ENCODE measurements around the gene C8A.
A peak's percentile ranks its signal among the peaks of the same experiment; 100 is the strongest.

C8A gene

DNA sequence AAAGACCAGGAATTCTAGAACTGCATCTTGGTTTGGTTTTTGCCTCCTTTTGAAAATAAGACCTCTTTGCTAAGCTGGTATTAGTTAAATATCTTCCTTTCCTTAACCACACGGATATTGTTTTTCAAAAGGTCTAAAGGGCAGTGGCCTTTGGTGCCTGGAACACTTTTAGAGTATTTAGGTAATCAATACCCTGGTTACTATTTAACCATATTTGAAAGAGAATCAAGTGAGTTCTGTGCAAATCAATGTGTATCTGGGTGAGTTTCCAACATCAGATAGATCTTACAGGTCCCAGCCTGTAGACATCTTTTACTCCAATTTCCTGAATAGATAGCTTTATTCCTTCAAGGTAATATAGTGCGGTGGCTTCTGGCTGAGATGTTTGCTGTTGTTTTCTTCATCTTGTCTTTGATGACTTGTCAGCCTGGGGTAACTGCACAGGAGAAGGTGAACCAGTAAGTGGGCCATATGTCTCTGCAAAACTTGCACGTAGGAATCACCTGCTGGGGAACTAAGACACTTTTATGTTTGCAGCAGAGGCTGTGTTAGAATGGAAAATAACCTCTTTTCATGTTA is at the start of gene C8A:
Gene C8A, plus strand, starts transcription at position 277 of the 579 bp plus-strand sequence. Its CDS starts 105 bp downstream, at position 382.
- no peak for DNase-seq (ENCODE audit: low read depth in 2 of 2)

DNA sequence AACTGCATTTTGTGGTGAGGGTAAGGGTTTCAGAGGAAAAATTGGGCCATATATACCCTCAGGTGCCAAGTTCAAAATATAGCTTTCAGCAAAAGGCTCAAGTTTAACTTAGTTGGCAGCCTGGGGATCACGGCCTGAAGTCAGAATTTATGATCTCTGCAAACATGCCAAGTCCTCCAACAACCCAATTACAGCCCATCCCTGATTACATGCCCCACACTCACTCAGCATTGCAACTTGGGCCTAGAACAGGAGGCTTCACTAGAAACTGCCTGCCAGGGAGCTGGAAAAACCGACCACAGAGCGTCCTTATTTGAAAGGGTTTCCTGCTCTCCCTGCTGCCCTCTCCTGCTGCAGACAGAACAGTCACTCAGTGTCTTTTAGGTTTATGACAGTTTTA is 47.8 kb upstream of the C8A start:
- no peak for DNase-seq (ENCODE audit: low read depth in 2 of 2)

DNA sequence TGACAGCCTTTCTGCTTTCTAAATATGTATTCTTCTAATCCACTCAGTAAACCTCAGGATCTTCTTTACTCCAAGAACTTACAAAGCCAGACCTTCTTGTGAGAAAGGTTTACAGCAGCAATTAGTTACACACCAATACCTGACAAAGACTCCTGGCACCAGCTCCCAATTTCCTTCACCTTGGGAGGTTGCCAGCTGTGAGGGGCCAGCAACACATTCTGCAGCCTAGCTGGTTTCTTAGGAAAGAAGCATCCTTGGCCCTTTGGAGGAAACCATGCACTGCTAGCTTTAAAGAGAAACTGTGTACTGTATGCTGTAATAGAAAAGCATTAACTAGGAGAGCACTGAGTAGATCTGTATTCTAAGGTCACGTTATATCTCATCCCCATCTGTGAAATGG is 46.2 kb upstream of the C8A start:
- DNase-seq (ENCODE audit: low read depth in 2 of 2): no peak

DNA sequence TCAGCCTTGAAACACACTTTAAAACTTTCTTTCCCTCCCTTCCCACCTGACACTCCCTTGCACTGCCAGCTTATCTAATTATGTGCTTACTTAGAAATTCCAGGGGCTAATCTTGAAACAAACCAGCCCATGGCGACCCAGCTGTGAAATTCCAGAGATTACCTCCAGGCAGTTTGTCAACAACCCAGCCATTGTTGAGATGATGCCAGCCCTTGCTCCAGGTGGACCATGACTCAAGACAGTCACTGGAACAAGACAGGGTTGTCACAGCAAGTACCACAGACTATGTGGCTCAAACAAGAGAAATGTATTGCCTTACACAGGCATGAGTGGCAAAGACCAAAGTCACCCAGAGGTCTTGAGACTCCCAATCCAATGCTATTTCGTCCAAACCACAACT is 43.3 kb upstream of the C8A start:
- no peak for DNase-seq (ENCODE audit: low read depth in 2 of 2)

DNA sequence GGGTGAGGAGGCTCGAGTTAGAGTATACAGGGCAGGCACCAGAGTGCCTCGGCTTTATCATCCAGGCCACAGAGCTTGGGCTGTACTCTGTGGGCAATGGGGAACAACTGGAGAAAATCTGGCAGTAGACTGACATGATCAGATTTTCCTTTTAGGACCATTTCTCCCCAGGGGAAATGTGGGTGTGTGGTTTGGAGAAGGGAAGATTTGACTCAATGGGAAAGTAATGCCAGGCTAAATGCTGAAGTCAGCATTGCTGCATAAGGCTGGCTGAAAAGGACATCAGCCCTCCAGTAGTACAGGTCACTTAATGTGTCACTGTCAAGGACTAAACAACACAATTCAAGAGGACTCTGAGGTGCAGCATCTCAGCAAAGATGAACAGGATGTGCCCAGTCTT is 40.4 kb upstream of the C8A start:
- no peak for DNase-seq (ENCODE audit: low read depth in 2 of 2)

DNA sequence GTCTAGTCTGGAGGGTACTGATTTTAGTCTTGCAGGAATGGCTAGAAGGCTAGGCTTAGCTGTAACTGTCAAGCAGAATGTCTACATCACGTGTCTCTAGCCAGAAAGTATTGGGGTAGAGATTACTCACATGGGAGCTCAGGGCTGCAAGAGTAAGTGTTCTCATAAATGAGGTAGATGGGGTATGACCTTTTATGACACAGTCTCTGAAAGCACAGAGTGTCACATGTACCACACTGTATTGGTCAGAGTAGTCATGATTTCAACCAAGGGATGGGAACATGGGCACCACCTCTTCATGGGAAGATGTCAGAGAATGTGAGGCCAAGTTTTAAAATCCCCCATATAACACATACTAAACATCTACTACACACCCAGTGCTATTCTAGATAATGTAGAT is 38.3 kb upstream of the C8A start:
- DNase-seq (ENCODE audit: low read depth in 2 of 2): no peak

DNA sequence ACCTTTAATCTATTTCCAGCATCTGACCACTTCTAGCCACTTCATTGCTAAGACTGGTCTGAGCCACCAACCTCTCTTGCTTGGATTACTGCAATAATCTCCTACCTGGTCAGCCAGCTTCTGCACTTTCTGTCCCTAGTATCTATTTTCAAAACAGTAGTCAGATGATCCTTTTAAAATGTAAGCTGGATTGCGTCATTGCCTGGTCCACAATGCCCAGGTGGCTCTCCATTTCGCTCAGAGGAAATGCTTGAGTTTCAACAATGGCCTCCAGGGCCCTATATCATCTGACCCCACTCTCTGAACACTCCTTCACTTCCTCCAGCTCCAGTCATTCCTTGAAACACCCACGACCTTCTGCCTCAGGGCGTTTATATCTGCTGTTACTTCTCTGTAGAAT is 37.7 kb upstream of the C8A start:
- DNase-seq (ENCODE audit: low read depth in 2 of 2): no peak

DNA sequence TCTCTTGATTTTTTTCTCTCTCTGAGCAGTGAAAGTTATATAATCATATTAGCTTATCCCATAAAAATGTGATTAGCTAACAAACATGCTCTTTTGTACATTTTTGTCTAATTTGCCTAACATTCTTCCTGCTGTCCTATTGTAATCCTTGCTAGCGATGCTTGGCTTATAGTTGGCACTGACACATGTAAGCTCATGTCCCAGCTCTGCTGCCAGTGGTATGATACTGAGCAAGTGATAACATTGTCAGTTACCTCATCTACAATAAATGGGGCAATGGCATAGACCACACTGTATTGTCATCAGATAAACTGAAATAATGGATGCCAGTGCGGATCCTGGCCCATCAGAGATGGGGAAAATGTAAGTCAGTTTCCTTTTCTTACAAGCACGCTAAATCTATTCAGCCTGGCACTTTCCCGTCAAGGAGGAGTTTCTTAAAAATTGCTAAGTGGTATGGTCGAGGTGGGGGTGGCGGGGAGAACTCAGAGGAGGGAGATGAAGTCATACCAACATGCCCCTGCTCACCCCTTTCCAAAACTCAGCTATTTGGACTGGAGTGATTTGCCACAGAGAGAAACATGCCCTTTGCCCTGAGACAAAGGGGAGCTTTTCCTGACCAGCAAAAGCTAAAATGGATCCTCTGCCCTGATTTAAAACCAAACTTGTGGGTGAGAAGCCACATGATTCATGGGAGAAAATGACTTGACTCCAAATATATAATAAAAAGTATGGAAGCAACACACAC is 36.7 kb upstream of the C8A start:
- no peak for DNase-seq (ENCODE audit: low read depth in 2 of 2)

DNA sequence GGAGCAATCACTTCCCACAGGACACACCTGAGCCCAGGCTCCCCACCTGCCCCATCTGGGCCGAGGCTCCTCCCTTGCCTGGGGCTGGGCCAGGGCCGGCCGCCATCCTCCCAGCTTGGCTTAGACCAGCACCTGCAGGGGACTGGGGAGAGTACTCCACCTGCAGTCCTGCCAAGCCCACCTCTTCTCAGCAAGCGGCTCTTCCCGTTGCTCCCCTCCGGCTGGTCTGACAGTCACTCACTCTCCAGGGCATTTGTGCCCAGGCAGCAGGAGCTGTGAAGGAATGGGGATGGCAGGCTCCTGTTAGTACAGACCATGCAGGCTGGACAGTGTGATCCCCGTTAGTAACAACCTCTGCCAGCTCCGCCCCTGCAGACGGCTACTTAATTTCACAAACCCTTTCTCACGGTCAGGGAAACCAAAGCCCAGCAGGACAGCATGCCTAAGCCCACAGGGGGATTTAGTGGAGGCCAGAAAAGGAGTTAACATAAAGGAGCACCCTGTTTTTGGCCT is 35.2 kb upstream of the C8A start, which contains the start of gene FYB2:
Gene FYB2, minus strand, starts transcription at position 18 of the 513 bp plus-strand sequence. CDS start 114 bp downstream, outside the sequence.
- DNase-seq (ENCODE audit: low read depth in 2 of 2): no peak

DNA sequence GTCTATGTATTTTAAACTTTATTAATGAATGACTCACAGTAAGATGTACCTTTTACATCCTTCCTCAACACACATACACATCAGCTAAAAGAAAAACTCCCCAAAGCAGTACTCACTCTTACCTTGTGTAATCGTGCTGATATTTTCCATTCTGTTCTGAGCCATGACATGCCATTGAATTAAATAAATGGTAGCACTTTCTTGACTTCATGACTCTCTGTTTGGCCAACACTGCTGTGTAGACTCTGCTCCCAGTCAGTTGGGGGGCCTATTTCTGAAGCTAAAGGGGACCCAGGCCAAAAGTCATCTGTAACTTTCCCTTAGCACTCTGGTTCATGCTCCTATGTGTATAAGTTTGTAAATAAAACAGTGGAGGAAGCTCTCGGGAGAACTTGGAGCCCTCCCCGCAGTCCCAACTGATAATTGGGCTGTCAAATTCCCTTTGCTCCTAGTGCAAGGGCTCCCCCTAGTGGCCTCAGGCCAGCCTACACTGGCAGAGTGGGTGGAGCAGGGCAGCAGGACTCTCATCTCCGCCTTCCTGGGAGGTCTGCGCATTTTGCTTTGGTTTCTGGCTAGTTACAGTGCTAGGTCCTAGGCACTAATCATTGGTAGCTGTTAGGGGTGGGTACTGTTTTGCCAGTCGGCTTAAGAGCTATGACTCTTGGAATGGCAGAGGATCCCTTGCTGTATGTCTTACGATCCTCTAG is 33.7 kb upstream of the C8A start:
- DNase-seq (ENCODE audit: low read depth in 2 of 2): peak; percentile 14 to 36

DNA sequence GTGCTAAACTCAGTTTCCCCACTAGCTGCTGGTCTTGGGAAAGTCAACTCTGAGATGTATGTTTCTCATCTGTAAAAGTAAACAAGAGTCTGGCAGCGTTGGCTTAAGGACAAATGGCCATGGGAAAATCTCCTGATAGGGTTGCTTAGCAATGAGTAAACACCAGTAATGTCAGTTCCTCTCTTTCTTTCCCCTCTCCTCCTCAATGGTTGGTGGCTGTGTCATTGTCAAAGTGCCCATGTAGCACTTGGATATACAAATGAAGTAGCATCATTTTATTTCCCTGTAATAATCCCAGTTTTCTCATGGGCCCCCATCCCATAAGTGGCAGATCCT is 33.2 kb upstream of the C8A start:
- no peak for DNase-seq (ENCODE audit: low read depth in 2 of 2)

DNA sequence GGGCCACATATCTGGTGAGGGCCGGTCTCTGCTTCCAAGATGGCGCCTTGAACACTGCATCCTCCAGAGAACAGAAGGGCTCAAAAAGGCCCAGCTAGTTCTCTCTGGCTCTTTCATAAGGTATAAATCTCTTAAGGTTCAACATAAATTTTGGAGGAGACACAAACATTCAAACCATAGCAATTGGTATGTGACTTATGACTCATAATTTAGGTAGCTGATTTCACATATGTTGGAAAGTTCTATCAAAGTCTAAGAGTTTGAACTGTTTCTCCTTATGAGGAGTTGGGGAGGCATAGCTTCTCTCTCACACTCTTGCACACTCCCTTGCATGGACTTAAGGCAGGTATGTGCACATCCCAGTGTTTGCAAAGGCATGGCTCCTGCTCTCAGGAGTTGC is 30.3 kb upstream of the C8A start:
- DNase-seq (ENCODE audit: low read depth in 2 of 2): no peak

DNA sequence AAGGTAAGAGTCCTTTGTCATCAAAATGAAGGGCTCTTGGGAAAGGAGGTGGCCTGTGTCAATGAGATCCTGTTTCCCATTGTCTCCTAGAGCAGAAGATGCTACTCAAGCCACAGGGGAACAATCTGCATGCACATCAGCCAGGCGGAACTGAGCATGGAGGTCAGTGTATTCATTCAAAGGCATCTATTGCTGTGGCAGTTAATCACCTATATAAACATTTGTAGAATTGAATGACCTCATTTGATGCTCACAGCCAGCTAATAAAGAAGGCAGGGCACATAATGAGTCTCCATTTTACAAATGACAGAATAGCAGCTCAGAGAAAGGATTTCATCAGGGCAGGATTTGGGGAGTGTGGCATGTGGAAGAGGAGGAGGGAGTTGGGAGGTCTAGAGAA is 29.7 kb upstream of the C8A start:
- DNase-seq (ENCODE audit: low read depth in 2 of 2): no peak

DNA sequence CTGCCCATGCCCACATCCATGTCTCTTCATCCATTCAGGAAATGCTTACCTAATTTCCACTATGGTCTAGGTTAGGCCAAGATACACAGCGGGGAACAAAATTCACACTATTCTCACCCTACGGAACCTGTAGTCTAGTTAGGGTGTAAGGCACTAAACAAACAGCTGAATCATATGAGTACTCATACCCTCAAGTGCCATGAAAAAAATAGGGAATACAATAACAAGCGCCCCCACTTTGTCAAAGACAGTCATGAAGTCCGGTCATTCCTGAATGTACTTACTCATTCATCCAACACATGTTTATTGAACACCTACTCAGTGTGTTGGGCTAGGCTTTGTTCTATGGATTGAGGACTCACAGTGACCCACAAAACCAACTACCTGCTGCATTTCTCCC is 29.2 kb upstream of the C8A start:
- no peak for DNase-seq (ENCODE audit: low read depth in 2 of 2)

DNA sequence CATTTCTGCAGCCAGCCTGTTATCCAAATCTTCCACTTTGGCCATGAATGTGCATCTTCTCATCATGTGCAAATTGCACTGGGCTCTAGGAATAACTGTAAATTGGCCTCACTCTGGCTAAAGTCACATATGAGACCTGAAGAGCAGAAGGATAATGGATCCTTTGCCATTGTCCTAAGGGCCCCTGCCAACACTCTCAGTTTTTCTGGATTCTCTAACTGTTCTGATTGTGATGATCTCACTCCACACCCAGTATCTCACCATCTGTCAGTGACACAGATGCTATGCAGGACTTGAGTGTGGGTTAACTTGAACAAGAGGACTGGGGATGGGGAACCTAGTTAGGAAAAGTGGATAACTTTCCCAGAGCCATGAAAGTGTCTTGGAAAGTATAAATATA is 26.9 kb upstream of the C8A start:
- no peak for DNase-seq (ENCODE audit: low read depth in 2 of 2)

DNA sequence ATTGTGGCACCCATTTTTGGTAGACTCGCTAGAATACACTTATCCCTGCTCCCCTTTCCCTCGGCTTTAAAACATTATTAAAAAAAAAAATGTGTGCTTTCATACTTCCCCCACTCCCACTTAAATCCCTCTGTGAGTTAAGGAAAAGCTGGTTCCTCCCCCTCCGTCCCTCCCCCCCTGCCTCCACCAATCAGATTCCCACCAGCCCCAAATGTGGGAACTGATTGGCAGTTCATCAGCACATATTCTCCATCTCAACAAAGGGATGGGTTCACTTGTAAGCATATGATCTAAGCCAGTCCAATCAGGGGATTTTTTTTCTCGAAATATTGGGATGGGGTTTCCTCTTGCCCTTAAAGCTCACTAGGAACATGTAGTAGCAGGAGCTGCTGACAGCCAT is 24.5 kb upstream of the C8A start:
- no peak for DNase-seq (ENCODE audit: low read depth in 2 of 2)

DNA sequence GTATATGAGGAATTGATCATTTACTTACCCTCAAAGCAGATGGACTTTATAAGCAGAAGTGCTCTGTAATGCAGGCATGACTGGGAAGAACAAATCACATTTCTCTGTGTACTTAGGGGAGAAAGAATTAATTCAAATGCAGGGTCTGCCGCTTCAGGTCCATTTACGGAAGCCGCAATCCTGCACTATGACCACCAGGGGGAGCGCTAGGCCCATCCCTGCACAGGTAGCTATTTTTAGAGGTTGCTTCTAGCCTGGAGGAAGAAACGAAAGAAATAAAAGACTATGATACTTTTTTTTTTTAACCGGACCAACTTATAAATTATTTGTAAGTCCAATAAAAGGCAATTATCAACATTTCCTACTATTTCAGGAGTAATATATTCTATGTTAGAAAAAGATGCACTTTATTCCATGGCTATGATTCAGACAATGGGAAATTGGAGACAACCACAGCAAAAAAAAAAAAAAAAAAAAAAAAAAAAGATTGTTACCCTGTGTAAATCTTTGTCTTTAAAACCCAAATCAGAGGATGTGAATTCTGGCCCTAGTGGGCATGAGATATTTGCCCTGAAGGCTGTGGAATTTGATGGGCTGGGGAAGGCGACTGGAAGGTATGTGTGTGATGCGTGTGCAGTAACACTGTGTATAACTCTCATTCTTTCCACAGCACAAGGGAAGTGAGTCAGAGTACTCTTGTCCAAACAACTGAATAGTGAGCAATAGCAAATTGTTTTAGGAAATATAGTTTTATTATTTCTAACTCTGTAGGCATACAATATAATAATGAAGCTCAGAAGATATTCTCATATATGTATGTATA is 22.5 kb upstream of the C8A start:
- DNase-seq (ENCODE audit: low read depth in 2 of 2): peak; percentile 30 to 48

DNA sequence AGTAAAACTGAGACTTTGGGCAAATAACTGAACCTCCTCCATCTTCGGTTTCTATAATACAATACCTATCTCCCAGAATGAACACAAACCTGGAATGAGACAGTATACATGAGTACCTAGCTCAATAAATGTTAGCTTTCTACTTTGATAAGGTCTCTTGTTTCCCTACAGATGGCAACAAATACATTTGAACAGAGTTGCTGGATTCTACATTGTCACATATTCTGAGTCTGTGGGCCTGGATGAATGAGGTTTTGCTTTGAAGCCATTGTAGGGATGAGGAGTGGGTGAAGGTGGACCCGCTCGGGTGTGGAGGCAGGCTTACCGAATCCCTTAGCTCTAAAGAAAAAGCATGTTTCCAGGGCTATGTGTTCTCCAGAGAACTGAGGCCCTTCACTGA is 21.5 kb upstream of the C8A start:
- no peak for DNase-seq (ENCODE audit: low read depth in 2 of 2)

DNA sequence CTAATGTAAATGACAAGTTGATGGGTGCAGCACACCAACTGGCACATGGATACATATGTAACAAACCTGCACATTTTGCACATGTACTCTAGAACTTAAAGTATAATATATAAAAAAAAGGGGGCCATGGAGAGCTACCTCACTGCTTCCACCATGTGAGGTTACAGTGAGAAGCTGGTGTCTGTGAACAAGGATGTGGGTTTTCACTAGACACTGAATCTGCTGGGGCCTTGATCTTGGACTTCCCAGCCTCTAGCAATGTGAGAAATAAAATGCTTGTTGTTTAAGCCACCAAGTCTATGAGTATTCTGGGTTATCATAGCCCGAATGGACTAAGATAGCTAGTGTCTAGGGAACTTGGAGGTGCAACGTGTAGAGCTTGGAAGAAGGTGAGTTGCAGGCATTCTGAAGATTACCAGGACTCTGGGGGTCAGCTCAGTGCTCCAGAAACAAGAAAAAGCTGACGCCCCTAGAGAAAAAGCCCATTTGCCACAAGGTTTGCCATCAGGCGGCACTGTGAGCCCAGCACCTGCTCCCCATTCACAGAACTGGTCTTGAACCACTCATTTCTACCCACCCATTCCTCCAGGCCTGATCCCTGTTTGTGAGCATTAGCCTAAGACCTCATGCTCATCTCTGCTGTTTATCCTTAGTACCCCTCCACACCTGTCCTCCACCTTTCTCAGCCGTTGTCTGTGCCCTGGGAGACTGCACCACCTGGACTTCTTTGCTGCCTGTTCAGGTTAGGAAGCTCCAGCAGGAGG is 20.3 kb upstream of the C8A start:
- no peak for DNase-seq (ENCODE audit: low read depth in 2 of 2)

DNA sequence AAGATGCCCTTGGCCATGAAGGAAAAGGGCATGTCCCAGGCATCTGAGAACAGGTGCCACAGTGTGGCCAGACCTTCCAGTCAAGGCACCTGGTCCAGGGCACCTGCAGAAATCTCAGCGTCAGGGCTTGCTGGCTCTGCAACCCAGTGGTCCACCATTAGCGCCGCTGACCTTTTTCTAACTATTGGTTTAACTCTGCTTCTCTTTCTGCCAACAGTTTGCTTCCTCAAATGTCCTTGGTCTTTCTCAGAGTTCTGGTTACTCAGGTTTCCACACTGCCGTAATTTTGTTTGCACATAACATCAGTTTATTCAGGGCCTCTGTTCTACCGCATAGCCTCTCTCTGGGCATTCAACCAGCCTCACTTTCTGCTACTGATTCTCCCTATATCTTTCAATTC is 18.9 kb upstream of the C8A start:
- no peak for DNase-seq (ENCODE audit: low read depth in 2 of 2)

DNA sequence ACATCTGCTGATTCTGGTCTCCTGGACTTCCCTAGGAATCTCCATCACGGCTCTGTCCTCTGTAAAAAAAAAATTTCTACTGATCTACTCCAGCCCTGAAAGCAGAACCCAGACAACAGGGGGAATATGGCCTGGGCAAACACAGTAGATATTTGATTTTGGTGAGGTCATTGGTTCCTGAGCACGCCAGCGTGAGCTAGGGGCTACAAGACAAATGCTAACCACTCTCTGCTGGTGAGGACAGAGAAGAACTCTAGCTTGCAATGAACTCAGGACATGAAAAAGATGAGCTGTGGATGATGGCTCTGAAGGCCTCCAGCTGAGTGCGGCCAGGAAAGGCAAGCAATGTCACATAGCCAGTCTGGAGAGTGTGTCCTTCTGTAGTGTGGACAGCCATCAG is 18.2 kb upstream of the C8A start:
- no peak for DNase-seq (ENCODE audit: low read depth in 2 of 2)

All from stimulated activated CD8-positive, alpha-beta memory T cell treated with anti-CD3 and anti-CD28 coated beads, Interleukin-7, amount 100 ng/mL, for 1 hour (primary cell).